Panc1 (cell line): ENCODE measurements around the gene FTSJ3. TPM values are rescaled to one million over a fixed set of nuclear protein-coding genes. Genes with fewer than 3 reads are reported as not detected.
"Not testable (repeated sequence)": the region's sequence is repeated elsewhere in the genome, so short reads cannot be mapped to it uniquely, and the experiment has no call there.

Experiments
- ATAC-seq: fragments of 200-7000 bp; cut with Tn5 transposase; 2 replicates; pipeline ENCODE4 v1.9.1; 2020; ENCODE audit warnings: mild to moderate bottlenecking, moderate library complexity
- BruUV-seq: library from RNA; stranded (reverse); fragments of 400-500 nt; replicated peaks from 2 replicates; lab custom pipeline; 2021; lab: Mats Ljungman, UMichigan
- CTCF ChIA-PET: fragments of 300-600 bp; sonication (Branson Sonifier 250); formaldehyde crosslinking; loops from one replicate; lab custom pipeline; 2022; ENCODE audit warnings: antibody characterized with exemption; lab: Charles Lee
- POLR2A ChIA-PET: fragments of 300-600 bp; sonication (Branson Sonifier 250); formaldehyde crosslinking; loops from one replicate; lab custom pipeline; 2022; ENCODE audit warnings: antibody characterized with exemption; lab: Charles Lee
- DNase-seq: peaks from one replicate; pipeline ENCODE4 v3.0.0-alpha.2; 2010; ENCODE audit warnings: low read depth, low spot score
- H3K27ac ChIP-seq: 2 replicates; pipeline ENCODE4 v1.5.1; 2011; ENCODE audit warnings: mild to moderate bottlenecking, low read length, inconsistent platforms
- H3K27me3 ChIP-seq: fragments of 200-500 bp; sonication (Bioruptor generic); 2 replicates; pipeline ENCODE4 v1.6.0; 2014; ENCODE audit warnings: low read length, inconsistent platforms; ENCODE audit not compliant: control insufficient read depth, insufficient read depth
- H3K36me3 ChIP-seq: fragments of 200-500 bp; sonication (Bioruptor generic); 2 replicates; pipeline ENCODE4 v1.5.1; 2014; ENCODE audit warnings: inconsistent platforms, mild to moderate bottlenecking, low read length, moderate library complexity; ENCODE audit not compliant: control insufficient read depth, insufficient read depth
- H3K4me1 ChIP-seq: 2 replicates; pipeline ENCODE4 v1.5.1; 2011; ENCODE audit warnings: inconsistent platforms, mild to moderate bottlenecking, low read length, moderate library complexity; ENCODE audit not compliant: control insufficient read depth, insufficient read depth
- H3K4me3 ChIP-seq, 2 experiments: 2 replicates each; pipeline ENCODE4 v1.5.1; 2011 to 2012; ENCODE audit warnings: low read depth in 2 of 2, low read length in 2 of 2, mild to moderate bottlenecking in 2 of 2, inconsistent platforms in 1 of 2, moderate library complexity in 1 of 2
- H3K9me3 ChIP-seq: fragments of 200-500 bp; sonication (Bioruptor generic); 2 replicates; pipeline ENCODE4 v1.5.1; 2014; ENCODE audit warnings: low read depth, mild to moderate bottlenecking, inconsistent platforms, low read length, moderate library complexity; ENCODE audit not compliant: control insufficient read depth, insufficient read depth
- POLR2AphosphoS5 ChIP-seq: IDR thresholded peaks from 2 replicates; pipeline ENCODE4 v1.6.1; 2012; ENCODE audit warnings: mild to moderate bottlenecking, low read depth, low read length, moderate library complexity
- REST ChIP-seq, 2 experiments: IDR thresholded peaks; 2 replicates each; pipeline ENCODE4 v1.6.1; 2011 to 2012; ENCODE audit warnings: low read depth in 2 of 2, control low read depth in 1 of 2, low read length in 1 of 2, mild to moderate bottlenecking in 1 of 2, moderate library complexity in 1 of 2; ENCODE audit not compliant: insufficient read depth in 1 of 2
- SIN3A ChIP-seq: IDR thresholded peaks from 2 replicates; pipeline ENCODE4 v1.6.1; 2012; ENCODE audit warnings: low read depth, mild to moderate bottlenecking, low read length, moderate library complexity, borderline replicate concordance; ENCODE audit not compliant: insufficient read depth
- TCF7L2 ChIP-seq: IDR thresholded peaks from 2 replicates; pipeline ENCODE4 v1.6.1; 2011; ENCODE audit warnings: mild to moderate bottlenecking, low read depth, low read length, inconsistent platforms
- in situ Hi-C: cut with HindIII; loops from 2 replicates; pipeline ENCODE4 v1.10.0; 2016; ENCODE audit warnings: low sequenced_read_pairs, low pct_unique_long_range_greater_than_20kb
- intact Hi-C: fragments of 100-400 bp; cut with micrococcal nuclease; formaldehyde crosslinking; loops from one replicate; pipeline ENCODE4 v1.10.0; 2022; ENCODE audit not compliant: unreplicated experiment
- total RNA-seq: library from RNA; stranded (reverse); gene quantifications from one replicate; pipeline ENCODE4 v1.2.1, GENCODE V29; 2021; ENCODE audit not compliant: unreplicated experiment
- TF ChIP-seq, protein P1 (sequence below): fragments of 450-650 bp; IDR thresholded peaks from 2 replicates; pipeline ENCODE4 v1.5.1; 2017; ENCODE audit warnings: mild to moderate bottlenecking

Gene FTSJ3
- total RNA-seq, 1 experiment from 2014 or later, result 41.3 TPM

GRCh38 chr17:63798572-63799106, 28.8 kb downstream of the FTSJ3 start:
- ChIA-PET CTCF (no interaction called here), POLR2A (no interaction called here)
- ATAC-seq (no peak), DNase-seq (no peak)
- no peak for TF ChIP-seq TCF7L2
- no peak for TF ChIP-seq REST (IDR thresholded peaks at IDR 0.05; ENCODE audit: insufficient read depth in 1 of 2, low read depth in 2 of 2, low read length in 1 of 2)
- TF ChIP-seq, protein P1, sequence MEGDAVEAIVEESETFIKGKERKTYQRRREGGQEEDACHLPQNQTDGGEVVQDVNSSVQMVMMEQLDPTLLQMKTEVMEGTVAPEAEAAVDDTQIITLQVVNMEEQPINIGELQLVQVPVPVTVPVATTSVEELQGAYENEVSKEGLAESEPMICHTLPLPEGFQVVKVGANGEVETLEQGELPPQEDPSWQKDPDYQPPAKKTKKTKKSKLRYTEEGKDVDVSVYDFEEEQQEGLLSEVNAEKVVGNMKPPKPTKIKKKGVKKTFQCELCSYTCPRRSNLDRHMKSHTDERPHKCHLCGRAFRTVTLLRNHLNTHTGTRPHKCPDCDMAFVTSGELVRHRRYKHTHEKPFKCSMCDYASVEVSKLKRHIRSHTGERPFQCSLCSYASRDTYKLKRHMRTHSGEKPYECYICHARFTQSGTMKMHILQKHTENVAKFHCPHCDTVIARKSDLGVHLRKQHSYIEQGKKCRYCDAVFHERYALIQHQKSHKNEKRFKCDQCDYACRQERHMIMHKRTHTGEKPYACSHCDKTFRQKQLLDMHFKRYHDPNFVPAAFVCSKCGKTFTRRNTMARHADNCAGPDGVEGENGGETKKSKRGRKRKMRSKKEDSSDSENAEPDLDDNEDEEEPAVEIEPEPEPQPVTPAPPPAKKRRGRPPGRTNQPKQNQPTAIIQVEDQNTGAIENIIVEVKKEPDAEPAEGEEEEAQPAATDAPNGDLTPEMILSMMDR, result no peak
- no peak for TF ChIP-seq SIN3A
- TF ChIP-seq POLR2AphosphoS5, result no peak
- peaks cover 59% of the 10 kb centered on the region for H3K36me3 ChIP-seq
- H3K9me3 ChIP-seq, result no peaks in the 10 kb centered on the region
- BruUV-seq, result no TSS peak
- no peak overlapping the region for H3K4me3 ChIP-seq
- intact Hi-C loops, result no loop called here
- no peaks in the 10 kb centered on the region for H3K27me3 ChIP-seq
- no peaks in the 10 kb centered on the region for H3K4me1 ChIP-seq
- H3K27ac ChIP-seq, result no peak overlapping the region
- in situ Hi-C loops, result no loop called here

GRCh38 chr17:63796375-63796774, 31.1 kb downstream of the FTSJ3 start:
- ATAC-seq, POLR2A ChIA-PET, H3K27me3 ChIP-seq, DNase-seq, in situ Hi-C loops, CTCF ChIA-PET, H3K4me1 ChIP-seq, intact Hi-C loops, H3K9me3 ChIP-seq, BruUV-seq, H3K27ac ChIP-seq, H3K4me3 ChIP-seq: not testable (repeated sequence)
- H3K36me3 ChIP-seq, result peaks cover 69% of the 10 kb centered on the region

GRCh38 chr17:63792055-63792729, 35.3 kb downstream of the FTSJ3 start:
- ChIA-PET POLR2A (no interaction called here), CTCF (no interaction called here)
- no peak overlapping the region for H3K4me3 ChIP-seq
- H3K9me3 ChIP-seq, result no peaks in the 10 kb centered on the region
- intact Hi-C loops (no loop called here), in situ Hi-C loops (no loop called here)
- DNase-seq (no peak), ATAC-seq (no peak)
- H3K36me3 ChIP-seq, result peaks cover 47% of the 10 kb centered on the region
- no peak overlapping the region for H3K27ac ChIP-seq
- H3K27me3 ChIP-seq, result no peaks in the 10 kb centered on the region
- TF ChIP-seq, protein P1, result no peak
- no peak for TF ChIP-seq TCF7L2
- TF ChIP-seq SIN3A, result no peak
- TF ChIP-seq POLR2AphosphoS5, result no peak
- no peak for TF ChIP-seq REST (IDR thresholded peaks at IDR 0.05; ENCODE audit: insufficient read depth in 1 of 2, low read depth in 2 of 2, low read length in 1 of 2)
- H3K4me1 ChIP-seq, result no peaks in the 10 kb centered on the region
- BruUV-seq, result no TSS peak
